Measurements from ENCODE around the gene MUSK. TPM values are rescaled to one million over a fixed set of nuclear protein-coding genes. Genes with fewer than 3 reads are reported as not detected.
"Not testable (repeated sequence)": the region's sequence is repeated elsewhere in the genome, so short reads cannot be mapped to it uniquely, and the experiment has no call there.

The MUSK gene
- total RNA-seq, 1 donor from 2014 or later = not detected

- peaks cover 7% of the 10 kb centered on the region for H3K9me3 Mint-ChIP-seq (ENCODE audit: unreplicated experiment)
- H3K27me3 Mint-ChIP-seq (ENCODE audit: unreplicated experiment) = no peaks in the 10 kb centered on the region
- TF ChIP-seq, protein P1, sequence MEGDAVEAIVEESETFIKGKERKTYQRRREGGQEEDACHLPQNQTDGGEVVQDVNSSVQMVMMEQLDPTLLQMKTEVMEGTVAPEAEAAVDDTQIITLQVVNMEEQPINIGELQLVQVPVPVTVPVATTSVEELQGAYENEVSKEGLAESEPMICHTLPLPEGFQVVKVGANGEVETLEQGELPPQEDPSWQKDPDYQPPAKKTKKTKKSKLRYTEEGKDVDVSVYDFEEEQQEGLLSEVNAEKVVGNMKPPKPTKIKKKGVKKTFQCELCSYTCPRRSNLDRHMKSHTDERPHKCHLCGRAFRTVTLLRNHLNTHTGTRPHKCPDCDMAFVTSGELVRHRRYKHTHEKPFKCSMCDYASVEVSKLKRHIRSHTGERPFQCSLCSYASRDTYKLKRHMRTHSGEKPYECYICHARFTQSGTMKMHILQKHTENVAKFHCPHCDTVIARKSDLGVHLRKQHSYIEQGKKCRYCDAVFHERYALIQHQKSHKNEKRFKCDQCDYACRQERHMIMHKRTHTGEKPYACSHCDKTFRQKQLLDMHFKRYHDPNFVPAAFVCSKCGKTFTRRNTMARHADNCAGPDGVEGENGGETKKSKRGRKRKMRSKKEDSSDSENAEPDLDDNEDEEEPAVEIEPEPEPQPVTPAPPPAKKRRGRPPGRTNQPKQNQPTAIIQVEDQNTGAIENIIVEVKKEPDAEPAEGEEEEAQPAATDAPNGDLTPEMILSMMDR (IDR thresholded peaks at IDR 0.05) = no peak
- no peak overlapping the region for H3K27ac Mint-ChIP-seq (ENCODE audit: unreplicated experiment)
- no peak overlapping the region for H3K4me3 Mint-ChIP-seq (ENCODE audit: unreplicated experiment)
- peaks cover 6% of the 10 kb centered on the region for H3K36me3 Mint-ChIP-seq (ENCODE audit: unreplicated experiment)
- peaks cover 4% of the 10 kb centered on the region for H3K4me1 Mint-ChIP-seq (ENCODE audit: unreplicated experiment)
- no peak for DNase-seq (ENCODE audit: extremely low spot score, unreplicated experiment)
Observed at GRCh38 chr9:110691002-110691549, 22.5 kb downstream of the MUSK start.

GRCh38 chr9:110695846-110696245, 27.3 kb downstream of the MUSK start:
- not testable (repeated sequence) for H3K27me3 Mint-ChIP-seq (ENCODE audit: unreplicated experiment); H3K4me3 Mint-ChIP-seq (ENCODE audit: unreplicated experiment); H3K36me3 Mint-ChIP-seq (ENCODE audit: unreplicated experiment); H3K4me1 Mint-ChIP-seq (ENCODE audit: unreplicated experiment); DNase-seq (ENCODE audit: extremely low spot score, unreplicated experiment); H3K9me3 Mint-ChIP-seq (ENCODE audit: unreplicated experiment)
- peak overlapping the region; percentile 64 for H3K27ac Mint-ChIP-seq (ENCODE audit: unreplicated experiment)

DNA sequence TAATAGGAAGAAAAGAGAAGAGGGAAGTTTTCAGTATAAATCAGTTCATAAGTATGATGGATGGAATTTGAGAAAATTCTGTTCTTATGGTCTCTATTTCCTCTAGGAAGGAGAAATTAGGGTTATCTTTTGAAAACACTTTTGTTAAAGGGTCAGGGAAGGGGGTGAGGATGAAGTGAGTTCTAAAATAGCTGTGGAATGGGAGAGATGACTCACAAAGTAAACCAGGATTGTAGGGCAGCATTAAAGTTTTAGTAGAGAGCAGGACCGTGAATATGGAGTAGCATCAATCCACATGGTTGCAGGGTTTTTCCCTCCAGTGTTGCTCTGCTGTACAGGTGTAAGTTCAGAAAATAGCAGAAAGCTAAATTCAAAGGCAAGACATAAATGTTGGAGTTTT, 32.4 kb downstream of the MUSK start:
- no peaks in the 10 kb centered on the region for H3K27me3 Mint-ChIP-seq (ENCODE audit: unreplicated experiment)

DNA sequence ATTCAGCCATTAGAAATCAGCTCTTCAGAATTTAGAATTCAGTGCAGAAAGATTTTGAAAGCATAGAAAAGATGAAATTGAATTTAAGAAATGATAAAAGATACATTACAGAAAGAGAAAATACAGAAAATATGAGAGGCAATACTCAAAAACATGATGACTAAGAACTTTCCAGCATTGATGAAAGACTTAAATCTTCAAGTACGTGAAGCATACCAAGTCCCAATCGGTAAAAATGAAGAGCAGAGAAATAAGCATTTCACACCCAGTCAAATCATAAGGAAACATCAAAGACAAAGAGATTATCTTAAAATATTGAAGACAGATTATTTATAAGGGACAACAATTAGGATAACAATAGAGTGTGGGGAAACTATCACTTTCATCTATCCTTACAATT, 35.1 kb downstream of the MUSK start:
- TF ChIP-seq, protein P1 (IDR thresholded peaks at IDR 0.05) = no peak
- no peak overlapping the region for H3K4me3 Mint-ChIP-seq (ENCODE audit: unreplicated experiment)
- no peak overlapping the region for H3K27ac Mint-ChIP-seq (ENCODE audit: unreplicated experiment)
- peaks cover 12% of the 10 kb centered on the region for H3K4me1 Mint-ChIP-seq (ENCODE audit: unreplicated experiment)
- DNase-seq (ENCODE audit: extremely low spot score, unreplicated experiment) = no peak
- H3K36me3 Mint-ChIP-seq (ENCODE audit: unreplicated experiment) = no peaks in the 10 kb centered on the region
- H3K27me3 Mint-ChIP-seq (ENCODE audit: unreplicated experiment) = no peaks in the 10 kb centered on the region
- peaks cover 5% of the 10 kb centered on the region for H3K9me3 Mint-ChIP-seq (ENCODE audit: unreplicated experiment)

More for the DNA sequence above, 32.4 kb downstream of the MUSK start:
- DNase-seq (ENCODE audit: extremely low spot score, unreplicated experiment) = no peak
- TF ChIP-seq, protein P1 (IDR thresholded peaks at IDR 0.05) = no peak
- peaks cover 5% of the 10 kb centered on the region for H3K9me3 Mint-ChIP-seq (ENCODE audit: unreplicated experiment)
- no peaks in the 10 kb centered on the region for H3K36me3 Mint-ChIP-seq (ENCODE audit: unreplicated experiment)
- peaks cover 12% of the 10 kb centered on the region for H3K4me1 Mint-ChIP-seq (ENCODE audit: unreplicated experiment)
- H3K4me3 Mint-ChIP-seq (ENCODE audit: unreplicated experiment) = no peak overlapping the region
- peak overlapping the region; percentile 45 for H3K27ac Mint-ChIP-seq (ENCODE audit: unreplicated experiment)

- Mint-ChIP-seq H3K4me1 (ENCODE audit: unreplicated experiment) (no peaks in the 10 kb centered on the region), H3K9me3 (ENCODE audit: unreplicated experiment) (peaks cover 5% of the 10 kb centered on the region), H3K36me3 (ENCODE audit: unreplicated experiment) (no peaks in the 10 kb centered on the region), H3K4me3 (ENCODE audit: unreplicated experiment) (no peak overlapping the region), H3K27ac (ENCODE audit: unreplicated experiment) (no peak overlapping the region), H3K27me3 (ENCODE audit: unreplicated experiment) (no peaks in the 10 kb centered on the region)
- DNase-seq (ENCODE audit: extremely low spot score, unreplicated experiment) = no peak
- TF ChIP-seq, protein P1 (IDR thresholded peaks at IDR 0.05) = no peak
Observed at GRCh38 chr9:110707419-110707818, 38.8 kb downstream of the MUSK start.

GRCh38 chr9:110710420-110710819, 41.8 kb downstream of the MUSK start:
- H3K4me3 Mint-ChIP-seq (ENCODE audit: unreplicated experiment) = no peak overlapping the region

More at GRCh38 chr9:110710420-110710819, 41.8 kb downstream of the MUSK start:
- TF ChIP-seq, protein P1 (IDR thresholded peaks at IDR 0.05) = no peak
- H3K4me1 Mint-ChIP-seq (ENCODE audit: unreplicated experiment) = peaks cover 10% of the 10 kb centered on the region
- no peaks in the 10 kb centered on the region for H3K36me3 Mint-ChIP-seq (ENCODE audit: unreplicated experiment)
- H3K27ac Mint-ChIP-seq (ENCODE audit: unreplicated experiment) = no peak overlapping the region
- no peaks in the 10 kb centered on the region for H3K9me3 Mint-ChIP-seq (ENCODE audit: unreplicated experiment)
- H3K27me3 Mint-ChIP-seq (ENCODE audit: unreplicated experiment) = no peaks in the 10 kb centered on the region
- no peak for DNase-seq (ENCODE audit: extremely low spot score, unreplicated experiment)

Measured in osteocyte (in vitro differentiated cells).